Activated naive CD8-positive, alpha-beta T cell treated with anti-CD3 and anti-CD28 coated beads for 36 hours (primary cell): ENCODE results near the gene GLS. TPM values are rescaled to one million over a fixed set of nuclear protein-coding genes. Genes with fewer than 3 reads are reported as not detected.
"Not testable (repeated sequence)": the region's sequence is repeated elsewhere in the genome, so short reads cannot be mapped to it uniquely, and the experiment has no call there.

Experiments used
- DNase-seq: peaks from one replicate; pipeline ENCODE4 v3.0.0; 2021
- H3K27ac Mint-ChIP-seq: one replicate; pipeline ENCODE4 v1.8.0; 2022; ENCODE audit warnings: mild to moderate bottlenecking, moderate library complexity, mixed read lengths
- H3K27me3 Mint-ChIP-seq: one replicate; pipeline ENCODE4 v1.8.0; 2022; ENCODE audit warnings: mild to moderate bottlenecking, mixed read lengths
- H3K36me3 Mint-ChIP-seq: one replicate; pipeline ENCODE4 v1.8.0; 2021; ENCODE audit warnings: mild to moderate bottlenecking, mixed read lengths
- H3K4me1 Mint-ChIP-seq: one replicate; pipeline ENCODE4 v1.8.0; 2021; ENCODE audit warnings: mixed read lengths
- H3K4me3 Mint-ChIP-seq: one replicate; pipeline ENCODE4 v1.8.0; 2022; ENCODE audit warnings: mild to moderate bottlenecking, moderate library complexity, mixed read lengths
- H3K9me3 Mint-ChIP-seq: one replicate; pipeline ENCODE4 v1.8.0; 2022; ENCODE audit warnings: mixed read lengths
- total RNA-seq, 2 experiments: library from RNA; stranded (reverse); gene quantifications; one replicate each; pipeline ENCODE4 v1.2.3, GENCODE V29; 2021

The GLS gene
- total RNA-seq, 2 experiments from 2014 or later, result 192 to 201 TPM

DNA sequence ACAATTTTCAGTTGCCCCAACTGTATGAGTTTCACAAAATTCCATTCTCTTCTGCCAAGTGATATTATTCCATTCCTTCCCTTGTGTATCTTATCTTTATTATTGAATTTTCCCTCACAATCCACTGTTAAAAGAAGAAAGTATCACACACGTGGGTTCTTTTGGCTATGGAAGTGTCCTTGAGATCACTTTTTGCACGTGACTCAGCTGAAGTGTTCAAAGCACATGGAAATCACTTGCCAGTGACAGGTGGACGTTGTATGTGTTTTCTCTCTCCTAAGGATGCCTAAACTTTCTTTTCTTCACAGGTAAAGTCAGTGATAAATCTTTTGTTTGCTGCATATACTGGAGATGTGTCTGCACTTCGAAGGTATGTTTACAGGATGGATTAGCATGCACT lies 72.6 kb downstream of the GLS start:
- no peak overlapping the region for H3K4me3 Mint-ChIP-seq
- H3K4me1 Mint-ChIP-seq, result peaks cover 6% of the 10 kb centered on the region
- peaks cover 26% of the 10 kb centered on the region for H3K36me3 Mint-ChIP-seq
- no peak overlapping the region for H3K27ac Mint-ChIP-seq
- DNase-seq, result no peak
- H3K9me3 Mint-ChIP-seq, result peaks cover 13% of the 10 kb centered on the region
- no peaks in the 10 kb centered on the region for H3K27me3 Mint-ChIP-seq

- H3K36me3 Mint-ChIP-seq, result peaks cover 72% of the 10 kb centered on the region
Observed at GRCh38 chr2:190959911-190960788, 79.5 kb downstream of the GLS start.

DNA sequence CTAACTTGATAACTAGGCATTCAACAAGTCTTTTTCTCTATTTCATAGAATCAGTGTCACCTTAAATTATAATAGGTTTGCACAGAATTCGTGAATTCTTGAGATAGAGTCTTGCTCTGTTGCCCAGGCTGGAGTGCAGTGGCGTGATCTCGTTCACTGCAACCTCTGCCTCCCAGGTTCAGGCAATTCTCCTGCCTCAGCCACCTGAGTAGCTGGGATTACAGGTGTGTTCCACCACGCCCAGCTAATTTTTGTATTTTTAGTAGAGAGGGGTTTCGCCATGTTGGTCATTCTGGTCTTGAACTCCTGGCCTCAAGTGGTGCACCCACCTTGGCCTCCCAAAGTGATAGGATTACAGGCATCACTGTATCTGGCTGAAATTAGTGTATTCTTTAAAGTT lies 80.5 kb downstream of the GLS start:
- H3K36me3 Mint-ChIP-seq, result peaks cover 67% of the 10 kb centered on the region
- H3K4me1 Mint-ChIP-seq, result peaks cover 19% of the 10 kb centered on the region
- H3K4me3 Mint-ChIP-seq, H3K27ac Mint-ChIP-seq, DNase-seq, H3K27me3 Mint-ChIP-seq: not testable (repeated sequence)
- peaks cover 12% of the 10 kb centered on the region for H3K9me3 Mint-ChIP-seq

More at GRCh38 chr2:190959911-190960788, 79.5 kb downstream of the GLS start:
- peak overlapping the region; percentile 35 for H3K27ac Mint-ChIP-seq
- no peak for DNase-seq
- H3K27me3 Mint-ChIP-seq, result no peaks in the 10 kb centered on the region
- peaks cover 14% of the 10 kb centered on the region for H3K4me1 Mint-ChIP-seq
- no peak overlapping the region for H3K4me3 Mint-ChIP-seq
- H3K9me3 Mint-ChIP-seq, result peaks cover 16% of the 10 kb centered on the region

- Mint-ChIP-seq H3K36me3 (peaks cover 62% of the 10 kb centered on the region), H3K4me1 (peaks cover 22% of the 10 kb centered on the region), H3K4me3 (no peak overlapping the region), H3K27ac (peak overlapping the region; percentile 47), H3K9me3 (peaks cover 5% of the 10 kb centered on the region), H3K27me3 (no peaks in the 10 kb centered on the region)
- no peak for DNase-seq
Observed at GRCh38 chr2:190961918-190962487, 81.4 kb downstream of the GLS start.

DNA sequence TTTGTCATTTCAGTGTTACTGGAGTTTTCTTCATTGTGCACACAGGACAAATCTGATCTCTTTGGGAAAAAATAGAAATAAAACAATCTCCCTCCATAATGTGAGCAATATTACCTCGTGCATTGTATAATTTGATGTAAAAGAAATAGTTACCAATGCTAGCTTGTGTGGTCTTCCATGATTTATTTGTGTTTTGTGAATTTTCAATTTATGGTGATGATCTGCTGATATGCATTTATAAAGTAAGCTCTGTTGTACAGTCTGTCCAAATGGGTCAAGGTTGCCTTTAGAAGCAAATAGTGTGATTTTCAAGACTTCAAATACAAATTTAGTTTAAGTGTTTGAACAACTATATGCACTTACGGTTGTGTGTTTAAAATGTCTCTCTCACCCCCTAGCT lies 82.5 kb downstream of the GLS start:
- H3K4me3 Mint-ChIP-seq, result no peak overlapping the region
- DNase-seq, result no peak
- H3K9me3 Mint-ChIP-seq, result peaks cover 3% of the 10 kb centered on the region
- H3K36me3 Mint-ChIP-seq, result peaks cover 55% of the 10 kb centered on the region
- H3K27me3 Mint-ChIP-seq, result no peaks in the 10 kb centered on the region
- H3K4me1 Mint-ChIP-seq, result peaks cover 27% of the 10 kb centered on the region
- H3K27ac Mint-ChIP-seq, result peak overlapping the region; percentile 19

DNA sequence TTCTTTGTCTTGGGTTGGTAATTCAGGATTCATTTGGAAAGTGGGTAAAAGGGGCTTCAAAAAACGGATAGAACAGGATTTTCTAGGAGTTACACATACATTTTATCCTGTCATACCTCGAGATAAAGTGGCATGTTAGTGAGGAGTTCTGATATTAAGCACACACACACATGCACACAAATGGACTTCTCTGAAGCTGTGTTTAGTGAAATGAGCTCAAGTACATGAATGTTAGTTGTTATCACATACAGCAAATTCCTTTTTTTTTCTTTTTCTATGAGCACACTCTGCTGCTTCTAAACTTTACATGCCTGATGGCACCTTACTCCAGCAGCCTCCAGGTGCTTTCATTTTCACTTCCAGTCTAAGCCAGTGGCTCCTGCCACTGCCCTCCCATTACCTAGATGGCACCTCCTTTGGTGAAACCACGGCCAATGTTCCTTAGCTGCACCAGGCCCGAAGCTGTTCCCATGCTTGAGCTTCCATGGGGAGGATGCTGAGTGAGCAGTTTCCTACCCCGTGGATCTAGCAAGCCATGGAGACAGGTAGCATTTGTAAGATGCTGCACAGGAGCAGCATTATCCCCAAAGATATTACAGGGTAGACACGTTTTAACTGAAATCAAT lies 83.7 kb downstream of the GLS start:
- peak overlapping the region; percentile 52 for H3K27ac Mint-ChIP-seq
- DNase-seq, result no peak
- no peaks in the 10 kb centered on the region for H3K27me3 Mint-ChIP-seq
- peaks cover 29% of the 10 kb centered on the region for H3K4me1 Mint-ChIP-seq
- no peak overlapping the region for H3K4me3 Mint-ChIP-seq
- peaks cover under 1% of the 10 kb centered on the region for H3K9me3 Mint-ChIP-seq
- H3K36me3 Mint-ChIP-seq, result peaks cover 53% of the 10 kb centered on the region

- H3K9me3 Mint-ChIP-seq, result no peaks in the 10 kb centered on the region
- DNase-seq, result no peak
- H3K4me3 Mint-ChIP-seq, result no peak overlapping the region
- peaks cover 39% of the 10 kb centered on the region for H3K4me1 Mint-ChIP-seq
- H3K27ac Mint-ChIP-seq, result peak overlapping the region; percentile 19
- peaks cover 59% of the 10 kb centered on the region for H3K36me3 Mint-ChIP-seq
- no peaks in the 10 kb centered on the region for H3K27me3 Mint-ChIP-seq
Observed at GRCh38 chr2:190965580-190966222, 85.1 kb downstream of the GLS start.

DNA sequence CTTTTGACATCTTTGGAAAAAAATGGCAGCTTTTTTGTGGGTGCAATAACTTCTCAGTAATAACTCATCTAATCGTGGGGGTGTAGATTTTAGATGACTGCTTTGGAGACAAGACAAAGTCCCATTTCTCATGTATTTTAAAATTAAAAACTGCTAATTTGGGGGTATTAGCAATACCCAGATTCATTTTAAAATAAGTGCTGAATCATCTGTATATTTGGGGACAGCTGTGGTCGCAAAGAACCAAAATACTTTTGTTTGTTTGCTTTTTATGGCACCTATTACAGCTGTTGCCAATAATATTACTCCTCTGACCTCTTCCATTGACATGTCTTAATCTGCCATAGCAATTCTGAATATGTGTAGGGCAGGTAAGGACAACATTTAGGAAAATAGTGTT lies 87.9 kb downstream of the GLS start:
- Mint-ChIP-seq H3K9me3 (no peaks in the 10 kb centered on the region), H3K36me3 (peaks cover 55% of the 10 kb centered on the region), H3K4me1 (peaks cover 41% of the 10 kb centered on the region), H3K27ac (peak overlapping the region; percentile 67), H3K4me3 (no peak overlapping the region), H3K27me3 (no peaks in the 10 kb centered on the region)
- no peak for DNase-seq

DNA sequence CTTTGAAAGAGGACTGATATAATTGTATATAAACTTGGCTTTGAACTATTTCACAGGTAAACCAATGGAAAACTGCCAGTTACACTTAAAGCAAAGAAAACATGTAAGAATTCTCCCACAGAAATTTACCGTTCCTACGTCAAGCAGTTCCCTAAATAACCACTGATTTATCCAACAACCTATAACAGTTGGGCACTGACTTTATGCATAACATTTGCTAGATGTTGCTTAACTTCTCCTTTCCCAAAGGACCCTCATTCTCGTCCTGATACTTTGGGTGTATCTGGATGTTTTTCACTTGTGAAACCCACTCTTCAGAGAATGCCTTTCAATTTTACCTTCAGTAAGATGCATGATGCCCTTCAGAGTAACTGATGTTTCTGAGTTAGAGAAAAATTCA lies 89.5 kb downstream of the GLS start:
- H3K4me3 Mint-ChIP-seq, result no peak overlapping the region
- H3K9me3 Mint-ChIP-seq, result no peaks in the 10 kb centered on the region
- peak overlapping the region; percentile 15 for H3K27ac Mint-ChIP-seq
- H3K4me1 Mint-ChIP-seq, result peaks cover 38% of the 10 kb centered on the region
- no peaks in the 10 kb centered on the region for H3K27me3 Mint-ChIP-seq
- peaks cover 56% of the 10 kb centered on the region for H3K36me3 Mint-ChIP-seq
- DNase-seq, result no peak

DNA sequence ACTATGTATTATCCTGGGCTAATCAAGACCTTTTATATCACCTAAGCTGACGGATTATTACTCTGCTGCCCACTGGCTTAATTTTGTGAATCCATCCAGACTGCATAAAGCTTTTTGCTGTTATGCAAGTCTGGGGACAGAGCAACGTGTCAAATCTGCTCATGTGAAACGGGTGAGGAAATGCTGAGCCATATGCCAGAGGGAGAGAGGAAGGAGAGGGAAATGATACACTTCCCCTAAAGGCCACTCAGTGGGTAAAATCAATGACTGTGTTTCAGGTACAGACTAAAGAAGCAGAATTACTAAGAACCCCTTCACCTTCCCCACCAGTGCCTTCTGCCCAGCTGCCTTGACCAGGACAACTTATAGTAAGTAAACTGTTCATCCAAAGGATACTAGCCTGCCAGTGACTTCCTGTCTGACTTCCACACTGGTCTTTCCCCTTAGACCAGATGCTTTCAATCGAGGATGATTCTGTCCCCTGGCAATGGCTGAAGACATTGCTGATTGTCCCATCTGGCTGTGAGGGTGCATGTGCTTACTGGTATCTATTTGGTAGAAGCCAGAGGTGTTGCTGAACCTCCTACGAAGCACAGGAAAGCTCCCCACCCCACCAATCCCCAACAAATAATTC lies 90.4 kb downstream of the GLS start:
- Mint-ChIP-seq H3K27ac (peak overlapping the region; percentile 77), H3K4me3 (no peak overlapping the region), H3K9me3 (no peaks in the 10 kb centered on the region), H3K27me3 (no peaks in the 10 kb centered on the region), H3K4me1 (peaks cover 33% of the 10 kb centered on the region), H3K36me3 (peaks cover 63% of the 10 kb centered on the region)
- no peak for DNase-seq

GRCh38 chr2:190972213-190972612 lies 91.6 kb downstream of the GLS start:
- H3K9me3 Mint-ChIP-seq, result no peaks in the 10 kb centered on the region
- peaks cover 35% of the 10 kb centered on the region for H3K4me1 Mint-ChIP-seq
- no peak overlapping the region for H3K27ac Mint-ChIP-seq
- H3K4me3 Mint-ChIP-seq, result no peak overlapping the region
- no peak for DNase-seq
- no peaks in the 10 kb centered on the region for H3K27me3 Mint-ChIP-seq
- peaks cover 68% of the 10 kb centered on the region for H3K36me3 Mint-ChIP-seq

GRCh38 chr2:190972846-190973245 lies 92.2 kb downstream of the GLS start:
- H3K27ac Mint-ChIP-seq, result no peak overlapping the region
- no peak for DNase-seq
- peaks cover 72% of the 10 kb centered on the region for H3K36me3 Mint-ChIP-seq
- H3K4me3 Mint-ChIP-seq, result no peak overlapping the region
- H3K9me3 Mint-ChIP-seq, result no peaks in the 10 kb centered on the region
- H3K4me1 Mint-ChIP-seq, result peaks cover 35% of the 10 kb centered on the region
- no peaks in the 10 kb centered on the region for H3K27me3 Mint-ChIP-seq

GRCh38 chr2:190973262-190973661 lies 92.6 kb downstream of the GLS start:
- no peaks in the 10 kb centered on the region for H3K9me3 Mint-ChIP-seq
- H3K27me3 Mint-ChIP-seq, result no peaks in the 10 kb centered on the region
- H3K36me3 Mint-ChIP-seq, result peaks cover 70% of the 10 kb centered on the region
- H3K4me3 Mint-ChIP-seq, result no peak overlapping the region
- peak overlapping the region; percentile 38 for H3K27ac Mint-ChIP-seq
- no peak for DNase-seq
- H3K4me1 Mint-ChIP-seq, result peaks cover 36% of the 10 kb centered on the region

DNA sequence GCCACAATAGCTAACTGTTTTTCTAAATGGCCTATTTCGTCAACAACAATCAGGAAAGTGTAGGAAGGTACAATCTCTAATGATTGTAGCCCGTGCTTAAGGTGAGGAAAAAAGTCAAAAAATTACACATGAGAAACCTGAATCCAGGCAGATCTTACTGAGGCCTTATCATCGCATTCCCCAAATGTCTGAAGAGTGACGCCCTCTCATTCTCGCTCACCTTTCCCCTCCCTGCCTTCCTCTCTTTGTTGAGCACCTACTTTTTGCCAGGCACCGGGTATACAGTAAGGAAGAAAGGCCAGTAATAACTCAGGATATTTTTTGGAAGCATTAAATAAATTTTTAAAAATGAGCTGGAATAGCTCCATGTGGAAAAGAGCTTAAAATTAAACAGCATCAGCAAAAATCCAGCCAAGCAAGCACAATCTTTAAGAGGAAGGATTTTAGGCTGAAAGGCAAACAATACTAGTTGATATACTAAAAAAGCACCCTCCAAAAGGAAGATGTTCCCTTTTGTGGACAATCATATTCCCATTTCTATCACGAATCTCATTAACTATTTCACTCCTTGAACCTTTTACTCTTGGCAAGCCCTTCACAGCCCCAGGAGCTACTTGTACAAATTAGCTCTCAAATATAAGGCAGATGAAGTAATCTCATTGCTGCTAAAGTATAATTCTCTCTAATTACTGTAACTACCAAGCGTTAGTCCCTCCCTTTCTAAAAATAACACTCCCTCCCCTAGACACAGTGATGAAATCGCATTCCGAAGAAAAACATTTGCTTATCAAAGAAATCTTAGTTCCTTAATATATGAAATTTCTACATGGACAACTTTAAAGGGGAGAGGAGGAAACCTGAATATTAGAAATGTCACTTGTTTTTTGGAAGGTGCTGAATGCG lies 93.4 kb downstream of the GLS start:
- Mint-ChIP-seq H3K9me3 (no peaks in the 10 kb centered on the region), H3K27me3 (no peaks in the 10 kb centered on the region), H3K36me3 (peaks cover 74% of the 10 kb centered on the region), H3K27ac (peak overlapping the region; percentile 61), H3K4me1 (peaks cover 41% of the 10 kb centered on the region), H3K4me3 (no peak overlapping the region)
- no peak for DNase-seq
